Activated CD4-positive, CD25-positive, alpha-beta regulatory T cell treated with anti-CD3 and anti-CD28 coated beads, Interleukin-2, amount 50 U/mL, for 72 hours (primary cell): ENCODE measurements around the gene TPST1.
"Not testable (repeated sequence)": the region's sequence is repeated elsewhere in the genome, so short reads cannot be mapped to it uniquely, and the experiment has no call there.

ENCODE experiments used
- DNase-seq: peaks from one replicate; pipeline ENCODE4 v3.0.0; 2021

Gene TPST1

GRCh38 chr7:66344166-66344565, 139.0 kb downstream of the TPST1 start:
- no peak for DNase-seq

DNA sequence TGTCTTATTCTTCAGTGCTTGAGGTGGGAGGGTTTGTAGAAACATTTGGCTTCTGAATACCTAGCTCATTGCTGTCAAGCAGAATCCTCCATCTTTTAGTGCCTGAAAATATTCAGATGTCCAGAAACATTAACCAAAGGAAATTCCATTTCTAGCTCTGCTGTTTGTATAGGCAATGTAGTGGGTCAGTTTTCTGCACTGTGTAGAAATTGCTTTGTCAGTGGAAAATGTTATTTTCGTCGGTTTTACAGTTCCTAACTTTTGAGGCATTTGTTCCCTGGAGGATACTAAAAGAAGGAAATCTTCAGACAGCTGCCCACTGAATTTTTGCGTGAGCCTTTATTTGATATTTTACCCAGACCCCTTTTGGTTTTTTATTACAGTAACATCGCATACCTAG, 143.4 kb downstream of the TPST1 start:
- no peak for DNase-seq

DNA sequence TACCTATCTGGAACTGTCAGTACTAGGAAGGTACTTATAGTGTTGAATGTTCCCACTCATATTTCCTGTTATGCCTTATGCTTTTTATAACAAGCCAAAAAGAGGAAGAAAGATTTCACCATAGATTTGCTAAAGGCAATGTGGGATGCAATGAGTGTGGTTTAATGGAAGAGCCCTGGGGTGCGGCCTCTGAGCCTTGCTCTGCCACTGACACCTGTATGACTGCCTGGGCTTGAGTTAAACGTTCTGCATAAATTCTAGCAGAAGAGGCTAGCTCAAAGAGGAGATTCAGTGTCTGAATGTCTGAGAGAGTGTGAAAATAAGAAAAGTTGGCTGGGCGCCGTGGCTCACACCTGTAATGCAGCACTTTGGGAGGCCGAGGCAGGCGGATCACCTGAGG, 143.8 kb downstream of the TPST1 start:
- DNase-seq, result no peak

DNA sequence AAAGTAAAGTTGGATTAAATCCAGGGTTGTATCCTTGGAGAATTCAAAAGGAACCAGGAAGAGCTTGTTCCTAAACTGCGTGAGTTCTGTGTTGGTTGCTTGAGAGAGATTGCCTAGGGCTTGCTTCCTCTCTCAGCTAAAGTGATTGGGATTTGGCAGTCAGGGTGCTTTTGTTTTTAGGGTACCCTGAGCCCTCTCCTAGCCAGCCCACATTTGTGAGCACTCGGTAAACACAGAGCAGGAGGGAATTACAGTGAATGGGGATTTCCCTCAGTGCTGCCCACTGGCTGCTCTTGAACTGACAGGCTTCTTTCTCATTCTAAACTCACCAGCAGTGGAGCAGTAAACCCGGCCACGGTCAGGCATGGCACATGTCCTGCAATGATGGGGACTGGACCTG, 146.9 kb downstream of the TPST1 start:
- no peak for DNase-seq

- no peak for DNase-seq
Measured at GRCh38 chr7:66353547-66353946, 148.4 kb downstream of the TPST1 start.

DNA sequence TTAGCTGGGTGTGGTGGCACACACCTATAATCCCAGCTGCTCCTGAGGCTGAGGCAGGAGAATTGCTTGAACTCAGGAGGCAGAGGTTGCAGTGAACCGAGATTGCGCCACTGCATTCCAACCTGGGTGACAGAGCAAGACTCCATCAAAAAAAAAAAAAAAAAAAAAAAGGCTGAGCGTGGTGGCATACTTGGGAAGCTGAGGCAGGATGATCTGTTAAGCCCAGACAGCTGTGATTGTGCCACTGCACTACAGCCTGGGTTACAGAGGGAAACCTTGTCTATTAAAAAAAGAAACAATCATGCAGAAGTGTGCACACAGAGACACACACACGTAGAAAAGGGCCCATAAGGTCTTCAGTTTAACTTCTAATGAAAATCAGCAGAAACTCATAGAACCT, 150.6 kb downstream of the TPST1 start:
- no peak for DNase-seq

- no peak for DNase-seq
Measured at GRCh38 chr7:66356277-66356721, 151.2 kb downstream of the TPST1 start.

GRCh38 chr7:66357087-66357486, 152.0 kb downstream of the TPST1 start:
- no peak for DNase-seq

DNA sequence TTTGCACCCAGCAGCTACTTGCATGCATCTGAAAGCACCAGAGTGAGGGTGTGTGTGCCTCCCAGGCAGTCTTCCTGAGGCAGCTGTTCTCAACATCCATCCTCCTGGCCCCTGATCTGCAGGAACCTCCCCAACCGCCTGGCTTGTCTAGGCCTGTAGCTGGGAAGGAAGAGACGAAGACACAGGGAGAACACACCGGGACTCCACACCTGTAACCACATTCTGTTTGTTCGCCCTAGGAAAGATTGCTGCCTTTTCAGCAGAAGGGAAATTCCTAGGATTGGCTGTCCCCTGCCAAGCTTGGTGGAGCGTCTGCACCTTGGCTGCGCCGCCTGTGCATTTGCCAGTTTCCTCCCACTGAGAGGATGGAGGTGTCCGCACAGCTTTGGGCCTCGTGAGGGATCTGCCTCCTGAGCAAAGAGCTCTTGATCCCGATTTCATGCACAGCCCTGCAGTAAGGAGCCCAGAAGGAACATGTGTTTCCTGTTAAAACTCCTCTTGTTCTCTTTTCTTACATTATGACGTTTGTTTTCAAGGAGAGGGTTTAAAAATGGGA, 154.6 kb downstream of the TPST1 start:
- DNase-seq, result no peak

DNA sequence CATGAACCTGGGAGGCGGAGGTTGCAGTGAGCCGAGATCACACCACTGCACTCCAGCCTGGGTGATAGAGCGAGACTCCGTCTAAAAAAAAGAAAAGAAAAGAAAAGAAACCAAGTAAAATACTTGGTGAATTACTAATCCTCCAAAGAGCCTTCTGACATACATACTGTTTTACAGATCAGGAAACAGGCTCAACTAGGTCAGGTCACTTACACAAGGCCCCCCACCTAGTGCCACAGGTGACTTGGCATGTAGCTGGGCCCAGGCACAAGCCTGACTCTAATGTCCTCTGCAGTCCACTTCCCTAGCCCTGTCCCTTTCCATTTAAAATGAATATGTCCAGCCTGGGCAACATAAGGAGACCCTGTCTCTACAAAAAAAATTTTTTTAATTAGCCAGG, 157.0 kb downstream of the TPST1 start:
- DNase-seq, result no peak

DNA sequence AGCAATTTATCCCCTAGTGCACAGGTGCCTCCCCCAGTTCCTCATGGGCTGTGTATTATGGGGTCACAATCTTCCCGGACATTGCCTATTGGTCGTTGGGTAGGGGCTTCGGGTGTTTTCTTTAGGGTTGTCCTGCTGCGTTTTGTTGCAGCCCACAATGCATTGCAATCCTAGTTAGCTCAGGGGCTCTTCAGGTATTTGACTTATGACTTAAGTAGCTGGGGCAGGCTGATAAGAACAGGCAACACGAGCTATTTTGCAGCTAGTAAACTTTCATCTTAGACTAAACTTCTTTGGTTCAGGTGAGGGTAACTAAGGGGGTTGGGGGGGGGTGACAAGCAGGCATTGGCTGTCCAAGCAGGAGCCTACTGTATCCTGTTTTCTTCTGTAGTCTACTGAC, 158.5 kb downstream of the TPST1 start:
- DNase-seq, result no peak

GRCh38 chr7:66365031-66365430, 159.9 kb downstream of the TPST1 start:
- DNase-seq, result not testable (repeated sequence)

GRCh38 chr7:66371096-66371824, 166.1 kb downstream of the TPST1 start:
- no peak for DNase-seq

- DNase-seq, result not testable (repeated sequence)
Measured at GRCh38 chr7:66374141-66374840, 169.2 kb downstream of the TPST1 start.

DNA sequence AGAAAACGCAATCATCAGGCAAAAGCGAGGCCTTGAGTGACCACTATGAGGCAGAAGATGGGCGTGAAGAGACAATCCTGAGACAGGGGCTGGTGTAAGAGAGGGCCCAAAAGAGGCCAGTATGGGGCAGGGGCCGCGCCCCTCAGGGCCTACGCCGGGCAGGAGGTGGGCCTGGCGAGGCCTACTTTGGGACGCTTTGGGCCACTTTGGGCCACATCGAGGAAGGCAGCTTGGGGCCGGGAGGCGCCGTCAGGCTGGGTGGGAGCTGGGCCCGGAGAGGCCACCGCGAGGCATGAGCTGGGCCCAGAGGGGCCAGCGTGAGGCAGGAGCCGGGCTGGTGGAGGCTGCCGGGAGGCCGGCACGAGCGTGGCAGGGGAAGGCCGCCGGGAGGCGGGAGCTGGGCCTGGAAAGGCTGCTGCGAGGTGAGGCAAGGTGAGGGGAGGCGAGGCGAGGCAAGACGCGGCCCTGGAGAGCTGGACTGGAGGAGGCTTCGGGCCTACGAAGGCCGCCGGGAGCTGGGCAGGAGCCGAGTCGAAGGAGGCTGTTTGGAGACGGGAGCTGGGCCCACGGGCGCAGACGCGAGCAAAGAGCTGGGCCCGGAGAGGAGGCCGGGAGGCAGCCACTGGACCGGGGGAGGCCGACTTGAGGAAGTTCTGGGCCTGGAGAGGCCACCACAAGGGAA, 171.3 kb downstream of the TPST1 start:
- no peak for DNase-seq

GRCh38 chr7:66377045-66377444, 171.9 kb downstream of the TPST1 start:
- no peak for DNase-seq

DNA sequence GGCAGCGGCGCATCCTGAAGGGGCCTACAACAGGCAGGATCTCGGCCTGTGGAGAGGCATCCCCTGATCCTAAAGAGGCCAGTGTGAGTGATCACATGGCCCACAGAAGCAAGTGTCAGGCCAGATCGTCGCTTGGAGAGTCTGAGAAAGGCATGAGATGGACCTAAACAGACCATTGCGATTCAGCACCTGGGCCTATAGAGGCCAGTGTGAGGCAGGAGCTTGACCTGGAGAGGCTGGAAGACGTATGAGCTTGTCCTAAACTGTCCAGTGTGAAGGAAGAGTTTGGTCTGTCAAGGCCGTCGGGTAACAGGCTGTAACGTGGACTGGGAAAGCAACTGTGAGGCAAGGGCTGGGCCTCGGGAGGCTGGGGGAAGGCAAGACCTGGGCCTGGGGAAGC, 172.6 kb downstream of the TPST1 start:
- DNase-seq, result no peak

DNA sequence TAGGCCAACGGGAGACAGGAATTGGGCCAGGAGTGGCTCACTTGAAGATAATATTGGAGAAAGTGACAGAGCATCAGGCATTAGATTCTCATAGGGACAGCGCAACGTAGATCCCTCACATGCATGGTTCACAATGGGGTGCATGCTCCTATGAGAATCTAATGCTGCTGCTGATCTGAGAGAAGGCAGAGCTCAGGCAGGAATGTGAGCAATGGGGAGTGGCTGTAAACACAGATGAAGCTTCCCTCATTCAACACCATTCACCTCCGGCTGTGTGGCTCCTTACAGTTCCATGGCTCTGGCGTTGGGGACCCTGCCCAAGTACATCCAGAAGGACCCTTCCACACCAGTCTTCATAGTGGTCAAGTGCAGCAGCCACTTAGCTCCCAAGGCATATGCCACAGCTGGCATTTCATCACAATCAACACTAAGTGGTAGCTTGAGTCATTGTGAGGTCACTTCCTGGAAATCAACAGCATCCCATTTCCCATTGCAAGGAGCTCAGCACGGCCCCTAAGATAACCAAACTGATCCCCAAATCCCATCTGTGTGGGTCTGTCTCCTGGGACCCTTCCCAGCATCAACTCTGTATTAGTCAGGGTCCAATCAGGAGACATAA, 174.5 kb downstream of the TPST1 start:
- no peak for DNase-seq

GRCh38 chr7:66380272-66380888, 175.2 kb downstream of the TPST1 start:
- DNase-seq, result no peak

DNA sequence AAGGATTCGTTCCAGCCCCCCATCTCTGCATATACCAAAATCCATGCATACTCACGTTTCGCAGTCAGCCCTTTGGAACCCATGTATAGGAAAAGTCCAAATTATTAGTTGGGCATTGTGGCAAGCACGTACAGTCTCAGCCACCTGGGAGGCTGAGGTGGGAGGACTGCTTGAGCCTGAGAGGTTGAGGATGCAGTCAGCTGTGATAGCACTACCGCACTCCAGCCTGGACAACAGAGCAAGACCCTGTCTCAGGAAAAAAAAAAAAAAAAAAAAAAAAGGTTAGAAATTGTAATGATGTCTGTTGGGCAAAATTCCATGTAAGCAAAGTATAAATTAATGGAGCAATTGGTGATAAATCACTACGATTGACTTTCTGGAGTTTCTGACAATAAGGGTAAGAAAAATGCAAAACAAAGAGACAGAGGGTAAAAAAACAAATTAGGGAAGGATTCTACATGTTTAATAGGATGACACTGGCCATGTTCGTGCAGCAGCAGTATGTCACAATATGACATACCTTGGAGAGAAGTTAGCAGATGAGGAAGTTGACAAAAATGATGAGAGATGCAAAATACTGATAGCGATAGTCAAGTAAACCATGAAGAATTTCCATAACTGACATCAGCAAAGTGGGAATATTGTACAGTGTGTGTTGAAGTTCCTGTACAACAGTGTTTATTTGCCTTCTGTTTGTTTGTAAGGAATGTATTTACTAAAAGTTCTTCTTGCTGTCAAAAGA, 177.2 kb downstream of the TPST1 start:
- DNase-seq, result not testable (repeated sequence)

GRCh38 chr7:66385191-66385905, 180.2 kb downstream of the TPST1 start:
- DNase-seq, result not testable (repeated sequence)
